ENCODE results near the gene UBTD1.

GRCh38 chr10:97502916-97503315 lies 4.2 kb downstream of the UBTD1 start:
- TF ChIP-seq POLR2AphosphoS5 (IDR thresholded peaks at IDR 0.05; ENCODE audit: low read depth, low read length) (no peak), POLR2A (IDR thresholded peaks at IDR 0.05; ENCODE audit: low read depth, low read length) (no peak), TAF1 (IDR thresholded peaks at IDR 0.05; ENCODE audit: low read depth, low read length) (no peak)
